HepG2 (cell line): ENCODE data around the gene ATP10A. TPM values are rescaled to one million over a fixed set of nuclear protein-coding genes. Genes with fewer than 3 reads are reported as not detected.

ENCODE experiments used
- ATAC-seq: fragments of 200-7000 bp; cut with Tn5 transposase; 3 replicates; pipeline ENCODE4 v1.9.1; 2020; ENCODE audit warnings: mild to moderate bottlenecking, moderate library complexity
- BruUV-seq: library from RNA; stranded (reverse); fragments of 400-500 nt; replicated peaks from 2 replicates; lab custom pipeline; 2021; lab: Mats Ljungman, UMichigan
- CTCF ChIA-PET: fragments of 300-600 bp; formaldehyde crosslinking; extraction: SDS; loops from one replicate; lab custom pipeline; 2021; ENCODE audit warnings: low total read pairs, inconsistent platforms, low intra/inter-chr PET ratio; lab: Yijun Ruan, JAX
- POLR2A ChIA-PET: fragments of 350-600 bp; sonication (Branson Sonifier 250); formaldehyde crosslinking; loops from one replicate; lab custom pipeline; 2020; ENCODE audit warnings: antibody characterized with exemption, inconsistent platforms; lab: Yijun Ruan, JAX
- DNase-seq: peaks from one replicate; pipeline ENCODE4 v3.0.0-alpha.2; 2015; ENCODE audit warnings: low spot score
- FAIRE-seq: peaks from 3 replicates; lab custom pipeline; 2011; peaks lifted over from hg19 to GRCh38; lab: Jason Lieb, UNC
- H2AFZ ChIP-seq: one replicate; pipeline ENCODE4 v1.6.1; 2011; ENCODE audit warnings: low read length, inconsistent platforms
- H3K27ac ChIP-seq: fragments of 300-600 bp; 3 replicates; pipeline ENCODE4 v1.8.0; 2011; ENCODE audit warnings: mixed run types, mild to moderate bottlenecking, mixed read lengths, low read length, inconsistent platforms; ENCODE audit not compliant: insufficient read depth; ENCODE audit errors: extremely low read length
- H3K27me3 ChIP-seq, 2 experiments: fragments of 200-600 bp in 1 of 2; 2 replicates in 1 of 2; 3 replicates in 1 of 2; pipeline versions ENCODE4 v1.6.0 to v1.8.0; 2011; ENCODE audit warnings: low read length in 2 of 2, mild to moderate bottlenecking in 2 of 2, moderate library complexity in 2 of 2, inconsistent platforms in 1 of 2; ENCODE audit not compliant: insufficient read depth in 2 of 2, control insufficient read depth in 1 of 2
- H3K36me3 ChIP-seq, 2 experiments: fragments of 200-600 bp in 1 of 2; replicated peaks in 1 of 2; 2 replicates in 1 of 2; 3 replicates in 1 of 2; pipeline versions ENCODE4 v1.5.1 to v1.8.0; 2011; ENCODE audit warnings: low read length in 2 of 2, inconsistent platforms in 1 of 2; ENCODE audit not compliant: insufficient read depth in 2 of 2, control insufficient read depth in 1 of 2
- H3K4me1 ChIP-seq: 2 replicates; pipeline ENCODE4 v1.5.1; 2012; ENCODE audit warnings: low read length, inconsistent platforms; ENCODE audit not compliant: insufficient read depth
- H3K4me2 ChIP-seq: 2 replicates; pipeline ENCODE4 v1.6.0; 2011; ENCODE audit warnings: low read depth, low read length, inconsistent platforms
- H3K4me3 ChIP-seq, 3 experiments: fragments of 200-600 bp in 1 of 3; sonication (generic), shearing (Covaris generic) in 1 of 3; replicated peaks in 1 of 3; 2 replicates each; pipeline ENCODE4 v1.5.1; 2011 to 2016; ENCODE audit warnings: low read length in 3 of 3, inconsistent platforms in 2 of 3, low read depth in 2 of 3, mild to moderate bottlenecking in 2 of 3, control low read depth in 1 of 3, mixed read lengths in 1 of 3; ENCODE audit not compliant: insufficient read depth in 1 of 3
- H3K79me2 ChIP-seq: one replicate; pipeline ENCODE4 v1.6.1; 2011; ENCODE audit warnings: low read length, inconsistent platforms; ENCODE audit not compliant: insufficient read depth
- H3K9ac ChIP-seq: 2 replicates; pipeline ENCODE4 v1.6.0; 2011; ENCODE audit warnings: mild to moderate bottlenecking, low read depth, low read length, inconsistent platforms; ENCODE audit not compliant: insufficient read depth
- H3K9me3 ChIP-seq: 2 replicates; pipeline ENCODE4 v1.5.1; 2012; ENCODE audit warnings: mild to moderate bottlenecking, low read length
- H4K20me1 ChIP-seq: 2 replicates; pipeline ENCODE4 v1.6.0; 2011; ENCODE audit warnings: inconsistent platforms, mild to moderate bottlenecking, low read length, moderate library complexity; ENCODE audit not compliant: insufficient read depth
- FOXP1 ChIP-seq, 2 experiments: fragments of 450-650 bp in 1 of 2; IDR thresholded peaks; 2 replicates each; pipeline ENCODE4 v1.6.1; 2017 to 2018; ENCODE audit warnings: antibody characterized with exemption in 1 of 2
- KDM3A ChIP-seq: IDR thresholded peaks from 2 replicates; pipeline ENCODE4 v1.6.1; 2018; ENCODE audit warnings: low read depth, missing compliant biosample characterization
- NFKBIZ ChIP-seq: IDR thresholded peaks from 2 replicates; pipeline ENCODE4 v1.6.1; 2018; ENCODE audit warnings: missing genetic modification reagents, missing compliant biosample characterization
- POLR2G ChIP-seq: fragments of 200-400 bp; formaldehyde crosslinking; IDR thresholded peaks from 2 replicates; pipeline ENCODE4 v1.6.1; 2018; ENCODE audit warnings: mild to moderate bottlenecking, low read depth, low read length, moderate library complexity
- RFX1 ChIP-seq: fragments of 450-650 bp; IDR thresholded peaks from 2 replicates; pipeline ENCODE4 v1.6.1; 2017
- ZBTB46 ChIP-seq: sonication (generic); formaldehyde crosslinking; IDR thresholded peaks from 2 replicates; pipeline ENCODE4 v1.4.0; 2020; ENCODE audit warnings: mild to moderate bottlenecking, missing genetic modification reagents, borderline replicate concordance
- ZKSCAN1 ChIP-seq: fragments of 150-350 bp; IDR thresholded peaks from 2 replicates; pipeline ENCODE4 v1.6.1; 2014; ENCODE audit warnings: low read length
- ZNF580 ChIP-seq: IDR thresholded peaks from 2 replicates; pipeline ENCODE4 v1.6.1; 2016; ENCODE audit warnings: low read depth, borderline replicate concordance
- ZNF614 ChIP-seq: IDR thresholded peaks from 2 replicates; pipeline ENCODE4 v1.6.1; 2018; ENCODE audit warnings: missing biosample characterization, missing genetic modification reagents, inconsistent platforms, borderline replicate concordance
- WGBS: methylation state at CpG from one replicate; pipeline ENCODE4 v1.1.6; 2017; ENCODE audit warnings: low lambda C conversion rate; 5-methylcytosine and 5-hydroxymethylcytosine counted together
- in situ Hi-C: cut with HindIII; loops from 2 replicates; pipeline ENCODE4 v1.10.0; 2017; ENCODE audit warnings: low pct_unique_long_range_greater_than_20kb; ENCODE audit not compliant: extremely low pct_ligation_motif_present
- intact Hi-C: fragments of 100-400 bp; cut with micrococcal nuclease; formaldehyde crosslinking; loops from one replicate; pipeline ENCODE4 v1.10.0; 2022; ENCODE audit not compliant: unreplicated experiment
- polyA plus RNA-seq, 8 experiments: library from polyadenylated mRNA; depleted of rRNA in 3 of 8; stranded (reverse) in 7 of 8; unstranded in 1 of 8; fragments of >200 nt; fragmentation: Illumina TruSeq in 4 of 8; extraction: Trizol in 4 of 8; gene quantifications; 2 replicates each; pipeline versions ENCODE4 v1.2.1 to v1.2.3, GENCODE V29; 2011 to 2016; ENCODE audit warnings: low read depth in 4 of 8, missing spikeins in 1 of 8, mixed read lengths in 1 of 8; ENCODE audit not compliant: insufficient read depth in 1 of 8
- total RNA-seq, 5 experiments: library from RNA; depleted of rRNA; stranded (reverse); fragments of >200 nt; fragmentation: Illumina TruSeq; extraction: Trizol; gene quantifications; 2 replicates each; pipeline ENCODE4 v1.2.3, GENCODE V29; 2016; ENCODE audit warnings: low read depth in 1 of 5

Gene ATP10A
- total and polyA plus RNA-seq, 2 of the 13 experiments (the other 11 are each of a cell fraction or from before 2014, with no cell fraction given) = 0.58 to 4.2 TPM

DNA sequence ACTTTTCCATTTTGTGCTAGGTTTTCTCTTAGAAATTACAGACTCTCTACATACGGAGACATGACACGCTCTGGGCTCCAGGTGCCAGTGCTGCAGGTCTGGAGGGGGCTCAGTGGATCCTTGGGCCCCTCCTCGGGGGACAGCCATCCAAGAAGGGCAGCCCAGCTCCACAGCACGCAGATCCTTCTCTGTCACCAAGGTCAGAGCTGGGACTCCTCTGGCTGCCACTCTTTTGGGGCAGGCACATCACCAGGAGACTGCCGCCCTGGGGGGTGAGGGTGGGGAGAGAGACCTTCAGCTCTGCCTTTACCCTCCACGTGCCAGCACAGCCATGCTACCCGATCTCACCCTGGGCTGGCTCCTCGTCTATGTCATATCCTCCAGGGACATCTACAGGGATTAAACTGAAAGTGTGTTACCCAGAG, 65.6 kb downstream of the ATP10A start (continued):
- no peak for TF ChIP-seq FOXP1 (IDR thresholded peaks at IDR 0.05)
- TF ChIP-seq FOXP1 (CRISPR knock-in tag; IDR thresholded peaks at IDR 0.05) = no peak
- no peak for TF ChIP-seq ZNF580 (CRISPR knock-in tag)
- no peak for TF ChIP-seq ZKSCAN1
- TF ChIP-seq NFKBIZ (CRISPR knock-in tag) = no peak
- TF ChIP-seq, all 625 proteins: peak for 0

DNA sequence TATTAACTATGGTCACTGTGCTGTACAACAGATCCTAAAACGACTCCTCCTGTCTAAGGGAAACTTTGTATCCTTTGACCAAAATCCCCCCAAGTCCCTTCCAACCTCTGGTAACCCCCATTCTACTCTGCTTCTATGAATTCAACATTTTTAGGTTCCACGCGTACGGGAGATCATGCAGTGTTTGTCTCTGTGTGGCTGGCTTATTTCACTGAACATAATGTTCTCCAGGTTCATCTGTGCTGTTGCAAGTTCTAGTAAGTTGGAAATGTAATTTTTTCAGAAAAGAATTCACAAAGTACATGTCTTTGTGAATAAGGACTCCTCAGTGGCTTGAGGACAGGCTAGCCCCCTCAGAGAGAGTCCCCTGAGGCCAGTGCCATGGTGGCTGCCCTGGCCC, 66.1 kb downstream of the ATP10A start:
- TF ChIP-seq KDM3A (CRISPR knock-in tag) (no peak), RFX1 (no peak), ZNF614 (no peak), POLR2G (no peak), ZBTB46 (CRISPR knock-in tag) (no peak)
- TF ChIP-seq, all 625 proteins: peak for 0
- intact Hi-C loops = no loop called here
- ATAC-seq (no peak), DNase-seq (no peak), FAIRE-seq (no peak)
- ChIA-PET CTCF (no interaction called here), POLR2A (no interaction called here)
- Histone ChIP-seq H4K20me1 (no peaks in the 10 kb centered on the region), H3K4me2 (no peak overlapping the region), H3K4me3 (no peak overlapping the region), H3K27ac (no peak overlapping the region), H3K36me3 (no peaks in the 10 kb centered on the region), H3K4me1 (no peaks in the 10 kb centered on the region), H2AFZ (no peak overlapping the region), H3K79me2 (no peaks in the 10 kb centered on the region), H3K9ac (no peak overlapping the region), H3K9me3 (no peaks in the 10 kb centered on the region), H3K27me3 (peaks cover 0 to 3% of the 10 kb centered on the region in 2 experiments; a peak in 1 of 5 replicates)
- no TSS peak for BruUV-seq
- in situ Hi-C loops = no loop called here
- WGBS = 73% methylated on average over 4 of the region's 4 CpGs
